ENCODE data around the gene ERBB4.

The ERBB4 gene

GRCh38 chr2:211898702-211899101 is 639.9 kb downstream of the ERBB4 start:
- DNase-seq (ENCODE audit: low read depth): no peak
- no peak for TF ChIP-seq CTCF (IDR thresholded peaks at IDR 0.05; ENCODE audit: insufficient read depth, low read depth, low read length, missing control alignments)

GRCh38 chr2:211881449-211881848 is 657.2 kb downstream of the ERBB4 start:
- DNase-seq (ENCODE audit: low read depth): no peak
- TF ChIP-seq CTCF (IDR thresholded peaks at IDR 0.05; ENCODE audit: insufficient read depth, low read depth, low read length, missing control alignments): no peak
- H3K4me3 ChIP-seq (ENCODE audit: low read length): no peak overlapping the region

More at GRCh38 chr2:211898702-211899101, 639.9 kb downstream of the ERBB4 start:
- H3K4me3 ChIP-seq (ENCODE audit: low read length): no peak overlapping the region

GRCh38 chr2:211879323-211879722 is 659.3 kb downstream of the ERBB4 start:
- TF ChIP-seq CTCF (IDR thresholded peaks at IDR 0.05; ENCODE audit: insufficient read depth, low read depth, low read length, missing control alignments): peak; percentile 53
- H3K4me3 ChIP-seq (ENCODE audit: low read length): no peak overlapping the region
- DNase-seq (ENCODE audit: low read depth): peak; percentile 31

GRCh38 chr2:211877061-211877460 is 661.5 kb downstream of the ERBB4 start:
- no peak for DNase-seq (ENCODE audit: low read depth)
- H3K4me3 ChIP-seq (ENCODE audit: low read length): no peak overlapping the region

GRCh38 chr2:211875488-211875887 is 663.1 kb downstream of the ERBB4 start:
- peak; percentile 25 for DNase-seq (ENCODE audit: low read depth)
- no peak for TF ChIP-seq CTCF (IDR thresholded peaks at IDR 0.05; ENCODE audit: insufficient read depth, low read depth, low read length, missing control alignments)
- no peak overlapping the region for H3K4me3 ChIP-seq (ENCODE audit: low read length)

More at GRCh38 chr2:211877061-211877460, 661.5 kb downstream of the ERBB4 start:
- no peak for TF ChIP-seq CTCF (IDR thresholded peaks at IDR 0.05; ENCODE audit: insufficient read depth, low read depth, low read length, missing control alignments)

GRCh38 chr2:211868996-211869533 is 669.5 kb downstream of the ERBB4 start:
- no peak for TF ChIP-seq CTCF (IDR thresholded peaks at IDR 0.05; ENCODE audit: insufficient read depth, low read depth, low read length, missing control alignments)
- no peak overlapping the region for H3K4me3 ChIP-seq (ENCODE audit: low read length)
- no peak for DNase-seq (ENCODE audit: low read depth)

- no peak overlapping the region for H3K4me3 ChIP-seq (ENCODE audit: low read length)
- peak; percentile 51 for DNase-seq (ENCODE audit: low read depth)
- no peak for TF ChIP-seq CTCF (IDR thresholded peaks at IDR 0.05; ENCODE audit: insufficient read depth, low read depth, low read length, missing control alignments)
Observed at GRCh38 chr2:211867845-211868451, 670.7 kb downstream of the ERBB4 start.

Data from epithelial cell of esophagus (primary cell).